Gastrocnemius medialis (tissue), 4 donors: ENCODE measurements around the gene PPARG. TPM values are rescaled to one million over a fixed set of nuclear protein-coding genes. Genes with fewer than 3 reads are reported as not detected.
"Not testable (repeated sequence)": the region's sequence is repeated elsewhere in the genome, so short reads cannot be mapped to it uniquely, and the experiment has no call there.

Source experiments
- ATAC-seq, 2 donors: fragments of 150-250 bp; one replicate each; pipeline ENCODE4 v1.9.1; 2016
- DNase-seq, 2 donors: peaks; one replicate each; pipeline ENCODE4 v3.0.0-alpha.2; 2019
- H3K27ac ChIP-seq, 4 donors: fragments of 200-600 bp; sonication (generic); 1 replicate in 1 of 4; 2 replicates in 3 of 4; pipeline ENCODE4 v1.5.1; 2016 to 2018; ENCODE audit warnings: mild to moderate bottlenecking in 2 of 4, moderate library complexity in 1 of 4
- H3K27me3 ChIP-seq, 3 donors: fragments of 200-600 bp; sonication (generic) in 2 of 3; 1 replicate in 1 of 3; 2 replicates in 2 of 3; pipeline versions ENCODE4 v1.5.1 to v1.6.0; 2016 to 2019; ENCODE audit warnings: mild to moderate bottlenecking in 1 of 3, moderate library complexity in 1 of 3
- H3K36me3 ChIP-seq, 2 donors: fragments of 200-600 bp; sonication (generic) in 1 of 2; one replicate each; pipeline ENCODE4 v1.5.1; 2017 to 2018
- H3K4me1 ChIP-seq, 2 donors: fragments of 200-600 bp; sonication (generic) in 1 of 2; one replicate each; pipeline ENCODE4 v1.5.1; 2016 to 2017; ENCODE audit warnings: mild to moderate bottlenecking in 2 of 2
- H3K4me3 ChIP-seq, 4 donors: fragments of 200-600 bp; sonication (generic) in 3 of 4; 1 replicate in 1 of 4; 2 replicates in 3 of 4; pipeline ENCODE4 v1.5.1; 2016 to 2019; ENCODE audit warnings: mild to moderate bottlenecking in 2 of 4
- H3K9me3 ChIP-seq, 3 donors: fragments of 200-600 bp; sonication (generic) in 2 of 3; 1 replicate in 1 of 3; 2 replicates in 2 of 3; pipeline ENCODE4 v1.5.1; 2016 to 2019
- POLR2A ChIP-seq, 2 donors: fragments of 450-650 bp; IDR thresholded peaks; one replicate each; pipeline ENCODE4 v1.6.1; 2017; ENCODE audit warnings: antibody characterized with exemption in 2 of 2, mild to moderate bottlenecking in 2 of 2, moderate library complexity in 2 of 2
- in situ Hi-C, 4 donors: fragments of 200-750 bp; cut with MboI; loops; one replicate each; pipeline versions ENCODE4 v1.15.0 to v1.8.0; 2017; ENCODE audit warnings: low sequenced_read_pairs in 4 of 4
- intact Hi-C: fragments of 100-400 bp; cut with DNase I; formaldehyde crosslinking; loops from one replicate; pipeline ENCODE4 v1.15.1; 2023; ENCODE audit warnings: low total_unique reads
- total RNA-seq, 4 donors: library from RNA; depleted of rRNA; stranded (reverse); fragments of >200 nt; gene quantifications; one replicate each; pipeline versions ENCODE4 v1.1.0 to v1.2.3, GENCODE V29; 2016
- TF ChIP-seq, protein P1 (sequence below), 5 experiments: fragments of 450-650 bp in 3 of 5; fragments of 200-600 bp in 2 of 5; sonication (generic) in 2 of 5; IDR thresholded peaks in 4 of 5; conservative IDR thresholded peaks in 1 of 5; 1 replicate in 4 of 5; 2 replicates in 1 of 5; pipeline ENCODE4 v1.5.1; 2016 to 2019; ENCODE audit warnings: antibody characterized with exemption in 5 of 5, mild to moderate bottlenecking in 3 of 5, moderate library complexity in 3 of 5

Gene PPARG
- total RNA-seq, 4 donors from 2014 or later, result 4.9 to 10.6 (median 8.5) TPM

DNA sequence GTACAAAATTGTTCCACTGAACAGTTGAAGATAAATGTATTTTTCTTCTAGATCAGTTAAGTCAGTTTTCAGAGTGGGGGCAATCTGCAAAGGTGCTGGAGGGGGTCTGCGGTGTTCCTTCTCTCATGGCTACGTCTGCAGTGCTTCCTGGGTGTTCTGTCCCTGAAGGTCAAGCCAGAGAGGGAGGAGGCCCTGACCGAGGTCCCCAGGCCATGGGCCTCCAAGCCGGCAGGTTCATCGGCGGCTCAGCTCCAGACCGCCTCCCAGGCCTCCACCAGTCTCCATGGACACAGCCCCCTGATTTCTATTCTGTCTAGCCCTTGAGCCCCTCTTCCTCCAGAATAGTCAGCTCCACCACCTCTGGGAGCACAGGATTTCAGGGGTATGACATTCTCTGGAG, 166.9 kb downstream of the PPARG start:
- H3K27ac ChIP-seq, result no peak overlapping the region
- H3K9me3 ChIP-seq, result no peaks in the 10 kb centered on the region
- TF ChIP-seq, protein P1, sequence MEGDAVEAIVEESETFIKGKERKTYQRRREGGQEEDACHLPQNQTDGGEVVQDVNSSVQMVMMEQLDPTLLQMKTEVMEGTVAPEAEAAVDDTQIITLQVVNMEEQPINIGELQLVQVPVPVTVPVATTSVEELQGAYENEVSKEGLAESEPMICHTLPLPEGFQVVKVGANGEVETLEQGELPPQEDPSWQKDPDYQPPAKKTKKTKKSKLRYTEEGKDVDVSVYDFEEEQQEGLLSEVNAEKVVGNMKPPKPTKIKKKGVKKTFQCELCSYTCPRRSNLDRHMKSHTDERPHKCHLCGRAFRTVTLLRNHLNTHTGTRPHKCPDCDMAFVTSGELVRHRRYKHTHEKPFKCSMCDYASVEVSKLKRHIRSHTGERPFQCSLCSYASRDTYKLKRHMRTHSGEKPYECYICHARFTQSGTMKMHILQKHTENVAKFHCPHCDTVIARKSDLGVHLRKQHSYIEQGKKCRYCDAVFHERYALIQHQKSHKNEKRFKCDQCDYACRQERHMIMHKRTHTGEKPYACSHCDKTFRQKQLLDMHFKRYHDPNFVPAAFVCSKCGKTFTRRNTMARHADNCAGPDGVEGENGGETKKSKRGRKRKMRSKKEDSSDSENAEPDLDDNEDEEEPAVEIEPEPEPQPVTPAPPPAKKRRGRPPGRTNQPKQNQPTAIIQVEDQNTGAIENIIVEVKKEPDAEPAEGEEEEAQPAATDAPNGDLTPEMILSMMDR (IDR thresholded peaks at IDR 0.05 in 4 of 5, conservative IDR thresholded peaks at IDR 0.05 in 1 of 5), result no peak
- TF ChIP-seq POLR2A (IDR thresholded peaks at IDR 0.05), result no peak
- H3K36me3 ChIP-seq, result no peaks in the 10 kb centered on the region
- ATAC-seq (no peak), DNase-seq (no peak)
- in situ Hi-C loops, result no loop called here
- H3K4me3 ChIP-seq, result no peak overlapping the region
- no peaks in the 10 kb centered on the region for H3K4me1 ChIP-seq
- H3K27me3 ChIP-seq, result no peaks in the 10 kb centered on the region
- intact Hi-C loops, result no loop called here

DNA sequence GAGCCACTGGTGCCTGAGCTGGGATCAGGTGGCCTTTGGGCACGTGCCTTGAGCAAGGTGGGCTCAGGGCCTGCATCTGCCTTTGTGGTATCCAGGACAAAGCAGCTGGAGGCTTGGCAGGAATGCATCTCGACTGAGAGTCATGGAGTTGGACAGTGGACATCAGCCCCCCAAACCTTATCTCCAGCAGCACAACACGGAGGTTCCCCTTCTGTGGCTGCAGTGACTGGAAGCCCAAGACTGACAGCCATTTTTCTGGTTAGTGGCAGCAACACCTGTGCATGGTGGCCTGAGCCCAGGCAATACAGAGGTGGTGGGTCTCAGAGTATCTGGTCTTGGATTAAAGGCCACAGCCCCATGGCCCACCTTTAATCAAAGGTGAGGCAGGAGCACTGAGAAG, 167.6 kb downstream of the PPARG start:
- no peak overlapping the region for H3K27ac ChIP-seq
- intact Hi-C loops, result no loop called here

DNA sequence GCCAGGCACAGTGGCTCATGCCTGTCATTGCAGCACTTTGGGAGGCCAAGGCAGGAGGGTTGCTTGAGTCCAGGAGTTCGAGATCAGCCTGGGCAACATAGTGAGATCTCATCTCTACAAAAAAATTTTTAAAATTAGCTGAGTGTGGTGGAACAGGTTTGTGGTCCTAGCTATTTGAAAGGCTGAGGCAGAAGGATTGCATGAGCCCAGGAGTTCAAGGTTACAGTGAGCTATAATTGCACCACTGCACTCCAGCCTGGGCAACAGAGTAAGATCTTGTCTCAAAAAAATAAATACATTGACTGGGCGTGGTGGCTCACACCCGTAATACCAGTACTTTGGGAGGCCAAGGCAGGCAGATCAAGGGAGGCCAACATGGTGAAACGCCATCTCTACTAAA, 168.5 kb downstream of the PPARG start:
- H3K4me3 ChIP-seq, H3K27me3 ChIP-seq, H3K36me3 ChIP-seq, H3K9me3 ChIP-seq, H3K4me1 ChIP-seq, ATAC-seq, intact Hi-C loops, DNase-seq, H3K27ac ChIP-seq, in situ Hi-C loops: not testable (repeated sequence)

More for the DNA sequence above, 167.6 kb downstream of the PPARG start:
- no peak for DNase-seq
- no peaks in the 10 kb centered on the region for H3K4me1 ChIP-seq
- no peaks in the 10 kb centered on the region for H3K9me3 ChIP-seq
- H3K4me3 ChIP-seq, result no peak overlapping the region
- no peak for ATAC-seq
- H3K36me3 ChIP-seq, result no peaks in the 10 kb centered on the region
- no peaks in the 10 kb centered on the region for H3K27me3 ChIP-seq
- in situ Hi-C loops, result no loop called here
- TF ChIP-seq, protein P1 (IDR thresholded peaks at IDR 0.05 in 4 of 5, conservative IDR thresholded peaks at IDR 0.05 in 1 of 5), result no peak
- no peak for TF ChIP-seq POLR2A (IDR thresholded peaks at IDR 0.05)

DNA sequence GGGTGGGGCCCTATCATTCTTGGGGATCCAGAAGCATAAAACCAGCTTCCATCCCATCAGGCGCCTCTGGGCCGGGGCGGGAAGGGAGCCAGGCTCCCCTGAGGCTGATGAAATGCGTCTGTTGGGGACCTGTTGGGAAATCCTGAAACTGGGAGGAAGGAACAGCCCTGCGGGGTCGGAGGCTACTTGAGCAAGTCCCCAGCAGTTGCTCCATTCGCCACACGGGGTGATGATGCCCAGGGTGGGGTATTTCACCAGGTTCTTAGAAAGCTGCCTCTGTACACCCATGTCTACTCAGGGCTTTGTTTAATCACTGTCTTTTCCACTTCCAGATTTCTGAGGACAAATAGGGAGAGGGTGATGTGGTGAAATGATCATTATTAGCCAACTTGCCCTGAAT, 170.0 kb downstream of the PPARG start:
- H3K4me3 ChIP-seq, result no peak overlapping the region
- no peaks in the 10 kb centered on the region for H3K36me3 ChIP-seq
- no peaks in the 10 kb centered on the region for H3K27me3 ChIP-seq
- no peak for ATAC-seq
- in situ Hi-C loops, result no loop called here
- H3K4me1 ChIP-seq, result peaks cover 0 to 8% of the 10 kb centered on the region in 2 donors
- intact Hi-C loops, result no loop called here
- H3K9me3 ChIP-seq, result no peaks in the 10 kb centered on the region
- DNase-seq, result no peak
- H3K27ac ChIP-seq, result no peak overlapping the region
- TF ChIP-seq POLR2A (IDR thresholded peaks at IDR 0.05), result no peak
- TF ChIP-seq, protein P1 (IDR thresholded peaks at IDR 0.05 in 4 of 5, conservative IDR thresholded peaks at IDR 0.05 in 1 of 5), result no peak

DNA sequence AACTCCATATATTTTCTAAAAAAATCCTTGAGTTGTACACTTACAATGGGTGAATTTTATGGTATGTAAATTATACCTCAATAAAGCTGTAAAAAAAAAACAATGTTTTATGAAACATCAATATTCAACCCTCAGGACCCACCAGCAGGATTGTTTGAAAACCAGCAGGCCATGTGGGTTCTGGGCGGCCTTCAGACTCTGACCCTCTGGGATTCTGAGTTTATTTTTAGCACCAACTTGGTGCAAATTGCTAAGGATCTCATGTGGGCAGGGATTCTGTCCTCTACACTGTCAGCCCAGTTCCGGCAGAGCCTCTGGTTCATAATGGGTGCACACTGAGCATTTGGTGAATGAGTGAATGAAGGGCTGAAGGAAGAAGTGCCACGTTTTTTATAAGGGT, 171.3 kb downstream of the PPARG start:
- H3K4me3 ChIP-seq, result no peak overlapping the region
- H3K27ac ChIP-seq, result no peak overlapping the region
- no peaks in the 10 kb centered on the region for H3K27me3 ChIP-seq
- H3K4me1 ChIP-seq, result peaks cover 0 to 8% of the 10 kb centered on the region in 2 donors
- H3K36me3 ChIP-seq, result no peaks in the 10 kb centered on the region
- intact Hi-C loops (no loop called here), in situ Hi-C loops (no loop called here)
- no peak for TF ChIP-seq POLR2A (IDR thresholded peaks at IDR 0.05)
- TF ChIP-seq, protein P1 (IDR thresholded peaks at IDR 0.05 in 4 of 5, conservative IDR thresholded peaks at IDR 0.05 in 1 of 5), result no peak
- DNase-seq (no peak), ATAC-seq (no peak)
- H3K9me3 ChIP-seq, result no peaks in the 10 kb centered on the region
